ENCODE data around the gene IL1RAP.

IL1RAP gene

GRCh38 chr3:190554197-190554596, 40.3 kb downstream of the IL1RAP start:
- in situ Hi-C loops (cut with HindIII; ENCODE audit: low pct_ligation_motif_present, low sequenced_read_pairs), result no loop called here

GRCh38 chr3:190556351-190556750, 42.5 kb downstream of the IL1RAP start:
- Histone ChIP-seq H3K27ac (no peak overlapping the region), H3K36me3 (replicated peaks) (no peaks in the 10 kb centered on the region), H3K4me3 (ENCODE audit: low read depth, low read length) (no peak overlapping the region), H3K27me3 (replicated peaks) (no peaks in the 10 kb centered on the region)
- in situ Hi-C loops (cut with HindIII; ENCODE audit: low pct_ligation_motif_present, low sequenced_read_pairs), result no loop called here
- DNase-seq, result no peak
- TF ChIP-seq CTCF (IDR thresholded peaks at IDR 0.05; ENCODE audit: low read depth, low read length, missing control alignments), result no peak

More at GRCh38 chr3:190554197-190554596, 40.3 kb downstream of the IL1RAP start:
- DNase-seq, result no peak
- H3K27me3 ChIP-seq (replicated peaks), result no peaks in the 10 kb centered on the region
- no peaks in the 10 kb centered on the region for H3K36me3 ChIP-seq (replicated peaks)
- H3K4me3 ChIP-seq (ENCODE audit: low read depth, low read length), result no peak overlapping the region
- TF ChIP-seq CTCF (IDR thresholded peaks at IDR 0.05; ENCODE audit: low read depth, low read length, missing control alignments), result no peak
- no peak overlapping the region for H3K27ac ChIP-seq

- in situ Hi-C loops (cut with HindIII; ENCODE audit: low pct_ligation_motif_present, low sequenced_read_pairs), result no loop called here
- TF ChIP-seq CTCF (IDR thresholded peaks at IDR 0.05; ENCODE audit: low read depth, low read length, missing control alignments), result no peak
- Histone ChIP-seq H3K4me3 (ENCODE audit: low read depth, low read length) (no peak overlapping the region), H3K27ac (no peak overlapping the region), H3K27me3 (replicated peaks) (no peaks in the 10 kb centered on the region), H3K36me3 (replicated peaks) (no peaks in the 10 kb centered on the region)
- DNase-seq, result no peak
Measured at GRCh38 chr3:190557296-190557695, 43.4 kb downstream of the IL1RAP start.

GRCh38 chr3:190558316-190558715, 44.4 kb downstream of the IL1RAP start:
- no peak overlapping the region for H3K4me3 ChIP-seq (ENCODE audit: low read depth, low read length)
- in situ Hi-C loops (cut with HindIII; ENCODE audit: low pct_ligation_motif_present, low sequenced_read_pairs), result no loop called here
- H3K27me3 ChIP-seq (replicated peaks), result no peaks in the 10 kb centered on the region
- DNase-seq, result no peak
- no peak for TF ChIP-seq CTCF (IDR thresholded peaks at IDR 0.05; ENCODE audit: low read depth, low read length, missing control alignments)
- no peak overlapping the region for H3K27ac ChIP-seq
- no peaks in the 10 kb centered on the region for H3K36me3 ChIP-seq (replicated peaks)

- Histone ChIP-seq H3K4me3 (ENCODE audit: low read depth, low read length) (no peak overlapping the region), H3K27me3 (replicated peaks) (no peaks in the 10 kb centered on the region), H3K27ac (no peak overlapping the region), H3K36me3 (replicated peaks) (no peaks in the 10 kb centered on the region)
- no peak for TF ChIP-seq CTCF (IDR thresholded peaks at IDR 0.05; ENCODE audit: low read depth, low read length, missing control alignments)
- DNase-seq, result no peak
- in situ Hi-C loops (cut with HindIII; ENCODE audit: low pct_ligation_motif_present, low sequenced_read_pairs), result no loop called here
Measured at GRCh38 chr3:190558796-190559195, 44.9 kb downstream of the IL1RAP start.

All from brain microvascular endothelial cell (primary cell).